HepG2 (cell line): Measurements from ENCODE around the gene WNT5B. TPM values are rescaled to one million over a fixed set of nuclear protein-coding genes. Genes with fewer than 3 reads are reported as not detected.

ENCODE experiments used
- ARNT2 ChIP-seq: sonication (generic); formaldehyde crosslinking; IDR thresholded peaks from 2 replicates; pipeline ENCODE4 v1.8.0; 2022; ENCODE audit warnings: mild to moderate bottlenecking, low read depth, missing genetic modification reagents, moderate library complexity
- ARNTL ChIP-seq: sonication (generic); formaldehyde crosslinking; IDR thresholded peaks from 2 replicates; pipeline ENCODE4 v1.4.0; 2020; ENCODE audit warnings: mild to moderate bottlenecking, missing genetic modification reagents
- CBX2 ChIP-seq, 2 experiments: fragments of 200-600 bp in 1 of 2; sonication (generic); formaldehyde crosslinking in 1 of 2; IDR thresholded peaks; 2 replicates each; pipeline versions ENCODE4 v1.7.0 to v1.8.1; 2018 to 2022; ENCODE audit warnings: low read depth in 2 of 2, low read length in 1 of 2, mild to moderate bottlenecking in 1 of 2, missing genetic modification reagents in 1 of 2
- DNMT3B ChIP-seq: conservative IDR thresholded peaks from 2 replicates; pipeline ENCODE4 v1.6.1; 2016; ENCODE audit warnings: missing biosample characterization, control low read depth
- EZH2 ChIP-seq: conservative IDR thresholded peaks from 2 replicates; pipeline ENCODE4 v1.6.1; 2012; ENCODE audit warnings: mild to moderate bottlenecking, low read depth, low read length, moderate library complexity
- HDAC6 ChIP-seq: fragments of 200-600 bp; sonication (generic); IDR thresholded peaks from 2 replicates; pipeline ENCODE4 v1.7.0; 2017; ENCODE audit warnings: mild to moderate bottlenecking, antibody characterized with exemption, low read length, low read depth
- KLF11 ChIP-seq: IDR thresholded peaks from 2 replicates; pipeline ENCODE4 v1.6.1; 2016; ENCODE audit warnings: missing compliant biosample characterization
- MATR3 ChIP-seq: sonication (generic); formaldehyde crosslinking; IDR thresholded peaks from 2 replicates; pipeline ENCODE4 v1.4.0; 2020; ENCODE audit warnings: missing genetic modification reagents
- NFRKB ChIP-seq: fragments of 450-650 bp; IDR thresholded peaks from 2 replicates; pipeline ENCODE4 v1.6.1; 2017
- NR2F2 ChIP-seq: IDR thresholded peaks from 2 replicates; pipeline ENCODE4 v1.6.1; 2012; ENCODE audit warnings: low read depth, inconsistent platforms, borderline replicate concordance
- RAD21 ChIP-seq: fragments of 450-650 bp; formaldehyde crosslinking; IDR thresholded peaks from 2 replicates; pipeline ENCODE4 v1.5.0; 2020; ENCODE audit warnings: mild to moderate bottlenecking
- RORA ChIP-seq: sonication (generic); formaldehyde crosslinking; IDR thresholded peaks from 2 replicates; pipeline ENCODE4 v1.5.0; 2020; ENCODE audit warnings: mild to moderate bottlenecking, missing genetic modification reagents, moderate library complexity
- TBL1XR1 ChIP-seq: fragments of 150-350 bp; IDR thresholded peaks from 2 replicates; pipeline ENCODE4 v1.6.1; 2014; ENCODE audit warnings: borderline replicate concordance, low read length; ENCODE audit not compliant: partially characterized antibody
- ZFP36L1 ChIP-seq: sonication (generic); formaldehyde crosslinking; IDR thresholded peaks from 2 replicates; pipeline ENCODE4 v1.8.0; 2022; ENCODE audit warnings: mild to moderate bottlenecking, missing genetic modification reagents, moderate library complexity
- ZNF101 ChIP-seq: sonication (generic); formaldehyde crosslinking; IDR thresholded peaks from 2 replicates; pipeline ENCODE4 v1.4.0; 2020; ENCODE audit warnings: mild to moderate bottlenecking, low read depth, missing genetic modification reagents, borderline replicate concordance
- ZNF205 ChIP-seq: IDR thresholded peaks from 2 replicates; pipeline ENCODE4 v1.6.1; 2018; ENCODE audit warnings: missing biosample characterization, missing genetic modification reagents
- ZNF367 ChIP-seq: sonication (generic); formaldehyde crosslinking; IDR thresholded peaks from 2 replicates; pipeline ENCODE4 v1.4.0; 2020; ENCODE audit warnings: missing genetic modification reagents, borderline replicate concordance
- ZNF724P ChIP-seq: sonication (generic); formaldehyde crosslinking; IDR thresholded peaks from 2 replicates; pipeline ENCODE4 v1.8.0; 2022; ENCODE audit warnings: missing genetic modification reagents, borderline replicate concordance
- polyA plus RNA-seq, 8 experiments: library from polyadenylated mRNA; depleted of rRNA in 3 of 8; stranded (reverse) in 7 of 8; unstranded in 1 of 8; fragments of >200 nt; fragmentation: Illumina TruSeq in 4 of 8; extraction: Trizol in 4 of 8; gene quantifications; 2 replicates each; pipeline versions ENCODE4 v1.2.1 to v1.2.3, GENCODE V29; 2011 to 2016; ENCODE audit warnings: low read depth in 4 of 8, missing spikeins in 1 of 8, mixed read lengths in 1 of 8; ENCODE audit not compliant: insufficient read depth in 1 of 8
- total RNA-seq, 5 experiments: library from RNA; depleted of rRNA; stranded (reverse); fragments of >200 nt; fragmentation: Illumina TruSeq; extraction: Trizol; gene quantifications; 2 replicates each; pipeline ENCODE4 v1.2.3, GENCODE V29; 2016; ENCODE audit warnings: low read depth in 1 of 5
- TF ChIP-seq, protein P1 (sequence below): IDR thresholded peaks from 2 replicates; pipeline ENCODE4 v1.6.1; 2016; ENCODE audit warnings: low read depth, control low read depth
- TF ChIP-seq, protein P2 (sequence below): IDR thresholded peaks from 2 replicates; pipeline ENCODE4 v1.6.1; 2016; ENCODE audit warnings: missing compliant biosample characterization, missing genetic modification reagents, borderline replicate concordance
- TF ChIP-seq, protein P3 (sequence below): sonication (generic); formaldehyde crosslinking; IDR thresholded peaks from 2 replicates; pipeline ENCODE4 v1.4.0; 2020; ENCODE audit warnings: missing genetic modification reagents
- TF ChIP-seq, protein P4 (sequence below): IDR thresholded peaks from 2 replicates; pipeline ENCODE4 v1.4.0; 2020; ENCODE audit warnings: mild to moderate bottlenecking, missing genetic modification reagents

Gene WNT5B
- total and polyA plus RNA-seq, 2 of the 13 experiments (the other 11 are each of a cell fraction or from before 2014, with no cell fraction given): 0.04 TPM; not detected in 1

DNA sequence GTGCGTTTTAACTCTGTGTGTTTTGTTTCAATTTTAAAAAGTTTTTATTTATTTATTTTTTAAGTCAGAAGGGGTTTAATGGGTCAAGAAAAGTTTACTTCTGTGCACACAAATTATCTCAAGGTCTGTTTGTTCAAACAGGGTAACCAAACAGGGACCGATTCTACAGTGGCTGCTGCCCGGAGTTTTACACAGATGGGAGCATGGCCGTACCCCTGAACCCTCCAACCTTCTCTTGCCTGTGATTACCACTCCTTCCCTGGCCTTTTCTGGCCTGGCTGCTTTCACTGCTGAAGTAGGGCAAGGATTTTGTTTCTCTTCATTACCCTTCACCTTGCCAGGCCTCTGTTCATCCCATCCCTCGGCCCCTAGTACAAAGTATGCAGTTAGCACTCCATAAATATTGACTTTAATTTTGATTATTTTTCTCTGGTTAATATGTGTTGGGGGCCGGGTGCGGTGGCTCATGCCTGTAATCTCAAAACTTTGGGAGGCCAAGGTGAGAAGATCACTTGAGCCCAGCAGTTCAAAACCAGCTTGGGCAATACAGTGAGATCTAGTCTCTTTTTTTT lies 18.9 kb upstream of the WNT5B start (continued):
- TF ChIP-seq TBL1XR1: no peak
- TF ChIP-seq, protein P1, sequence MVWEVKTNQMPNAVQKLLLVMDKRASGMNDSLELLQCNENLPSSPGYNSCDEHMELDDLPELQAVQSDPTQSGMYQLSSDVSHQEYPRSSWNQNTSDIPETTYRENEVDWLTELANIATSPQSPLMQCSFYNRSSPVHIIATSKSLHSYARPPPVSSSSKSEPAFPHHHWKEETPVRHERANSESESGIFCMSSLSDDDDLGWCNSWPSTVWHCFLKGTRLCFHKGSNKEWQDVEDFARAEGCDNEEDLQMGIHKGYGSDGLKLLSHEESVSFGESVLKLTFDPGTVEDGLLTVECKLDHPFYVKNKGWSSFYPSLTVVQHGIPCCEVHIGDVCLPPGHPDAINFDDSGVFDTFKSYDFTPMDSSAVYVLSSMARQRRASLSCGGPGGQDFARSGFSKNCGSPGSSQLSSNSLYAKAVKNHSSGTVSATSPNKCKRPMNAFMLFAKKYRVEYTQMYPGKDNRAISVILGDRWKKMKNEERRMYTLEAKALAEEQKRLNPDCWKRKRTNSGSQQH (CRISPR knock-in tag): 0 out of 2 replicates have a peak, but pooled peaks have one; percentile 17
- TF ChIP-seq DNMT3B (CRISPR knock-in tag): no peak
- TF ChIP-seq, protein P2, sequence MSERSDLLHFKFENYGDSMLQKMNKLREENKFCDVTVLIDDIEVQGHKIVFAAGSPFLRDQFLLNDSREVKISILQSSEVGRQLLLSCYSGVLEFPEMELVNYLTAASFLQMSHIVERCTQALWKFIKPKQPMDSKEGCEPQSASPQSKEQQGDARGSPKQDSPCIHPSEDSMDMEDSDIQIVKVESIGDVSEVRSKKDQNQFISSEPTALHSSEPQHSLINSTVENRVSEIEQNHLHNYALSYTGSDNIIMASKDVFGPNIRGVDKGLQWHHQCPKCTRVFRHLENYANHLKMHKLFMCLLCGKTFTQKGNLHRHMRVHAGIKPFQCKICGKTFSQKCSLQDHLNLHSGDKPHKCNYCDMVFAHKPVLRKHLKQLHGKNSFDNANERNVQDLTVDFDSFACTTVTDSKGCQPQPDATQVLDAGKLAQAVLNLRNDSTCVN (CRISPR knock-in tag): no peak
- TF ChIP-seq NR2F2: 0 out of 2 replicates have a peak, but pooled peaks have one; percentile 19
- TF ChIP-seq KLF11 (CRISPR knock-in tag): no peak
- TF ChIP-seq ZNF367 (CRISPR knock-in tag): no peak
- TF ChIP-seq ZFP36L1 (CRISPR knock-in tag): no peak
- no peak for TF ChIP-seq NFRKB
- TF ChIP-seq, protein P3, sequence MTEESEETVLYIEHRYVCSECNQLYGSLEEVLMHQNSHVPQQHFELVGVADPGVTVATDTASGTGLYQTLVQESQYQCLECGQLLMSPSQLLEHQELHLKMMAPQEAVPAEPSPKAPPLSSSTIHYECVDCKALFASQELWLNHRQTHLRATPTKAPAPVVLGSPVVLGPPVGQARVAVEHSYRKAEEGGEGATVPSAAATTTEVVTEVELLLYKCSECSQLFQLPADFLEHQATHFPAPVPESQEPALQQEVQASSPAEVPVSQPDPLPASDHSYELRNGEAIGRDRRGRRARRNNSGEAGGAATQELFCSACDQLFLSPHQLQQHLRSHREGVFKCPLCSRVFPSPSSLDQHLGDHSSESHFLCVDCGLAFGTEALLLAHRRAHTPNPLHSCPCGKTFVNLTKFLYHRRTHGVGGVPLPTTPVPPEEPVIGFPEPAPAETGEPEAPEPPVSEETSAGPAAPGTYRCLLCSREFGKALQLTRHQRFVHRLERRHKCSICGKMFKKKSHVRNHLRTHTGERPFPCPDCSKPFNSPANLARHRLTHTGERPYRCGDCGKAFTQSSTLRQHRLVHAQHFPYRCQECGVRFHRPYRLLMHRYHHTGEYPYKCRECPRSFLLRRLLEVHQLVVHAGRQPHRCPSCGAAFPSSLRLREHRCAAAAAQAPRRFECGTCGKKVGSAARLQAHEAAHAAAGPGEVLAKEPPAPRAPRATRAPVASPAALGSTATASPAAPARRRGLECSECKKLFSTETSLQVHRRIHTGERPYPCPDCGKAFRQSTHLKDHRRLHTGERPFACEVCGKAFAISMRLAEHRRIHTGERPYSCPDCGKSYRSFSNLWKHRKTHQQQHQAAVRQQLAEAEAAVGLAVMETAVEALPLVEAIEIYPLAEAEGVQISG (CRISPR knock-in tag): 0 out of 2 replicates have a peak, but pooled peaks have one; percentile 32
- TF ChIP-seq EZH2: no peak
- TF ChIP-seq MATR3: no peak
- no peak for TF ChIP-seq CBX2 (IDR thresholded peaks at IDR 0.05; ENCODE audit: low read depth, low read length)
- TF ChIP-seq CBX2 (CRISPR knock-in tag; IDR thresholded peaks at IDR 0.05; ENCODE audit: low read depth): no peak
- peak; percentile 97 for TF ChIP-seq ZNF205 (CRISPR knock-in tag)
- no peak for TF ChIP-seq RORA (CRISPR knock-in tag)
- TF ChIP-seq, protein P4, sequence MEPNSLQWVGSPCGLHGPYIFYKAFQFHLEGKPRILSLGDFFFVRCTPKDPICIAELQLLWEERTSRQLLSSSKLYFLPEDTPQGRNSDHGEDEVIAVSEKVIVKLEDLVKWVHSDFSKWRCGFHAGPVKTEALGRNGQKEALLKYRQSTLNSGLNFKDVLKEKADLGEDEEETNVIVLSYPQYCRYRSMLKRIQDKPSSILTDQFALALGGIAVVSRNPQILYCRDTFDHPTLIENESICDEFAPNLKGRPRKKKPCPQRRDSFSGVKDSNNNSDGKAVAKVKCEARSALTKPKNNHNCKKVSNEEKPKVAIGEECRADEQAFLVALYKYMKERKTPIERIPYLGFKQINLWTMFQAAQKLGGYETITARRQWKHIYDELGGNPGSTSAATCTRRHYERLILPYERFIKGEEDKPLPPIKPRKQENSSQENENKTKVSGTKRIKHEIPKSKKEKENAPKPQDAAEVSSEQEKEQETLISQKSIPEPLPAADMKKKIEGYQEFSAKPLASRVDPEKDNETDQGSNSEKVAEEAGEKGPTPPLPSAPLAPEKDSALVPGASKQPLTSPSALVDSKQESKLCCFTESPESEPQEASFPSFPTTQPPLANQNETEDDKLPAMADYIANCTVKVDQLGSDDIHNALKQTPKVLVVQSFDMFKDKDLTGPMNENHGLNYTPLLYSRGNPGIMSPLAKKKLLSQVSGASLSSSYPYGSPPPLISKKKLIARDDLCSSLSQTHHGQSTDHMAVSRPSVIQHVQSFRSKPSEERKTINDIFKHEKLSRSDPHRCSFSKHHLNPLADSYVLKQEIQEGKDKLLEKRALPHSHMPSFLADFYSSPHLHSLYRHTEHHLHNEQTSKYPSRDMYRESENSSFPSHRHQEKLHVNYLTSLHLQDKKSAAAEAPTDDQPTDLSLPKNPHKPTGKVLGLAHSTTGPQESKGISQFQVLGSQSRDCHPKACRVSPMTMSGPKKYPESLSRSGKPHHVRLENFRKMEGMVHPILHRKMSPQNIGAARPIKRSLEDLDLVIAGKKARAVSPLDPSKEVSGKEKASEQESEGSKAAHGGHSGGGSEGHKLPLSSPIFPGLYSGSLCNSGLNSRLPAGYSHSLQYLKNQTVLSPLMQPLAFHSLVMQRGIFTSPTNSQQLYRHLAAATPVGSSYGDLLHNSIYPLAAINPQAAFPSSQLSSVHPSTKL (CRISPR knock-in tag): peak; percentile 36; the same call in 1 of the 2 replicates
- no peak for TF ChIP-seq ARNT2
- TF ChIP-seq HDAC6: no peak
- TF ChIP-seq ARNTL (CRISPR knock-in tag): no peak
- TF ChIP-seq RAD21 (CRISPR knock-in tag): no peak
- TF ChIP-seq ZNF101: no peak
- TF ChIP-seq ZNF724P (CRISPR knock-in tag): no peak
